ENCODE data around the gene EFHD1.

EFHD1 gene

DNA sequence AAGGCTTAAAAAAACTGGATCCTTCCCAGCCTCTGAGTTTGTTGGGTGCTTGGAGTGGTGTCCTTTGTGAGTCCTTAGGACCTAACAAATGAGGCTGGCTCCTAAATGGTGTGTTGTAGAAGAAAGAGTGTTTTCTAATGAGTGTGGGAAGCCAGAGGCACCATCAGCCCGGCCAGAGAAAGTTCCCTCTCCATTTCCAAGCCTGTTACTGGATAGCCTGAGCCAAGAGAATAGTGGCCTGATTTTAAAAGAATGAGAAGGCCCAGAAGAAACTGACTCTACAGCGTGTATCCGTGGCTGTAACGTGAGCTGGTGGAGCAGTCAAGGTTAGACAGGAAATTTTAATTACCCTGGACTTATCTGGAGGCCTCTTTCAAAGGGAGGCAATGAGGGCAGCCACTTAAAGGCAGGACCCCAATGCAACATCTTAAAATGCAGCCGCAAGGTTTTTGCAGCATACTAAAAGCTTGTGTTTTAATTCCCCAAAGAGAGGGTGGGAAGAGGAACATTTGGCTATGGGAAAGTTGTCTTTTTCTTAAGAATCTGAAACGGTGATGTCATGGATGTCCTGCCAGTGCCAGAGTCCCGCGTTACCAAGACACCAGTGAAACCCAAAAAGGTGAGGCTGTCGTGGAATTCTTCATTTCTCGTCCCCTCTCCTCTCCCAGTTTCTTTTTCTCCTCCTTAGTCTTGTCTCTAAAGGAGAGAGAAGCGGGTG is 4.6 kb downstream of the EFHD1 start:
- TF ChIP-seq POLR2A (IDR thresholded peaks at IDR 0.05; ENCODE audit: extremely low read depth, insufficient read length): no peak
- TF ChIP-seq, protein P1, sequence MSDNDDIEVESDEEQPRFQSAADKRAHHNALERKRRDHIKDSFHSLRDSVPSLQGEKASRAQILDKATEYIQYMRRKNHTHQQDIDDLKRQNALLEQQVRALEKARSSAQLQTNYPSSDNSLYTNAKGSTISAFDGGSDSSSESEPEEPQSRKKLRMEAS (IDR thresholded peaks at IDR 0.05; ENCODE audit: low read depth, low read length): no peak
- no peak for TF ChIP-seq MYC (IDR thresholded peaks at IDR 0.05; ENCODE audit: low read depth, low read length)
- TF ChIP-seq, protein P2, sequence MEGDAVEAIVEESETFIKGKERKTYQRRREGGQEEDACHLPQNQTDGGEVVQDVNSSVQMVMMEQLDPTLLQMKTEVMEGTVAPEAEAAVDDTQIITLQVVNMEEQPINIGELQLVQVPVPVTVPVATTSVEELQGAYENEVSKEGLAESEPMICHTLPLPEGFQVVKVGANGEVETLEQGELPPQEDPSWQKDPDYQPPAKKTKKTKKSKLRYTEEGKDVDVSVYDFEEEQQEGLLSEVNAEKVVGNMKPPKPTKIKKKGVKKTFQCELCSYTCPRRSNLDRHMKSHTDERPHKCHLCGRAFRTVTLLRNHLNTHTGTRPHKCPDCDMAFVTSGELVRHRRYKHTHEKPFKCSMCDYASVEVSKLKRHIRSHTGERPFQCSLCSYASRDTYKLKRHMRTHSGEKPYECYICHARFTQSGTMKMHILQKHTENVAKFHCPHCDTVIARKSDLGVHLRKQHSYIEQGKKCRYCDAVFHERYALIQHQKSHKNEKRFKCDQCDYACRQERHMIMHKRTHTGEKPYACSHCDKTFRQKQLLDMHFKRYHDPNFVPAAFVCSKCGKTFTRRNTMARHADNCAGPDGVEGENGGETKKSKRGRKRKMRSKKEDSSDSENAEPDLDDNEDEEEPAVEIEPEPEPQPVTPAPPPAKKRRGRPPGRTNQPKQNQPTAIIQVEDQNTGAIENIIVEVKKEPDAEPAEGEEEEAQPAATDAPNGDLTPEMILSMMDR (IDR thresholded peaks at IDR 0.05; ENCODE audit: low read depth, low read length): no peak
- H3K4me3 ChIP-seq (ENCODE audit: low read depth, low read length): no peak overlapping the region
- no peak for DNase-seq (ENCODE audit: low read depth)

DNA sequence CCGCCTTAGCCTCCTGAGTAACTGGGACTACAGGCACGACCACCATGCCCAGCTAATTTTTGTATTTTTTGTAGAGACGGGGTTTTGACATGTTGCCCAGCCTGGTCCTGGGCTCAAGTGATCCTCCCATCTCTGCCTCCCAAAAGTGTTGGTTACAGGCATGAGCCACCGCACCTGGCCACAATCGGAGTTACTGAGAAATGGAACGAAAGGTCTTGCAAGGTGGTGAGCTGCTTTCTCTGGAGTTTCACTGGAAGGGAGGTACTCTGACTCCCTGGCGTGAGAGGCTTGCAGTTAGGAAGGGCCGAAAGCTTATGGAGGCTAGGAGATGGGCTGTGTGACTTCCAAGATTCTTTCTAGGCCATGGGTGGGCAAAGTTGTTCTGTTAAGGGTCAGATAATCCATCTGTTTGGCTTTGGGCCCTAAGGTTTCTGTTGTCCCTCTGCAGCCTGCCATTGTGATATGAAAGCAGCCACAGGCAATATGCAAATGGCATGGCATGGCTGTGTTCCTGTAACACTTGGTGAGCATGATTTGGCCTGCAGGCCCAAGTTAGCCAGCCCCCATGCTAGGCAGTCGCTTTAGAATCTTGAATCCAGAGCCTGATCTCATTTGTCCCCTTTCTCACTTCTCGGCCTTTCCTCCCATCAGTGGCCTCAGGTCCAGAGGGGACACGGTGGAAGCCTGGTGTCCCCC is 7.9 kb downstream of the EFHD1 start:
- TF ChIP-seq POLR2A (IDR thresholded peaks at IDR 0.05; ENCODE audit: extremely low read depth, insufficient read length): no peak
- TF ChIP-seq, protein P2 (IDR thresholded peaks at IDR 0.05; ENCODE audit: low read depth, low read length): no peak
- no peak for TF ChIP-seq MYC (IDR thresholded peaks at IDR 0.05; ENCODE audit: low read depth, low read length)
- TF ChIP-seq, protein P1 (IDR thresholded peaks at IDR 0.05; ENCODE audit: low read depth, low read length): no peak
- DNase-seq (ENCODE audit: low read depth): no peak
- no peak overlapping the region for H3K4me3 ChIP-seq (ENCODE audit: low read depth, low read length)

DNA sequence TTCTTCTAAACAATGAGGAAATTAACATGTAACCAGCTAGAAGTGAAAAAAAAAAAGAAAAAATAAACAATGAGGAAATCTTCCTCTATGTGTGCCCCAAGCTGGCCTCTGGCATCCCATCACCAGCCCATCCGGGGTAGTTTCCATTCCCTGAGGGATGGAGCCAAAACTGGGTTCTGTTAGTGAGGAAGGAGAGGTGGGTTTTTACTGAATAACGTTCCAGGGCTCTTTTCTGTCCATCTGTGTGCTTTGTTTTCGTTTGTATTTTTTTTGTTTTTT is 9.7 kb downstream of the EFHD1 start:
- DNase-seq (ENCODE audit: low read depth): no peak
- no peak overlapping the region for H3K4me3 ChIP-seq (ENCODE audit: low read depth, low read length)
- TF ChIP-seq, protein P1 (IDR thresholded peaks at IDR 0.05; ENCODE audit: low read depth, low read length): no peak
- TF ChIP-seq, protein P2 (IDR thresholded peaks at IDR 0.05; ENCODE audit: low read depth, low read length): no peak
- TF ChIP-seq POLR2A (IDR thresholded peaks at IDR 0.05; ENCODE audit: extremely low read depth, insufficient read length): no peak
- TF ChIP-seq MYC (IDR thresholded peaks at IDR 0.05; ENCODE audit: low read depth, low read length): no peak

DNA sequence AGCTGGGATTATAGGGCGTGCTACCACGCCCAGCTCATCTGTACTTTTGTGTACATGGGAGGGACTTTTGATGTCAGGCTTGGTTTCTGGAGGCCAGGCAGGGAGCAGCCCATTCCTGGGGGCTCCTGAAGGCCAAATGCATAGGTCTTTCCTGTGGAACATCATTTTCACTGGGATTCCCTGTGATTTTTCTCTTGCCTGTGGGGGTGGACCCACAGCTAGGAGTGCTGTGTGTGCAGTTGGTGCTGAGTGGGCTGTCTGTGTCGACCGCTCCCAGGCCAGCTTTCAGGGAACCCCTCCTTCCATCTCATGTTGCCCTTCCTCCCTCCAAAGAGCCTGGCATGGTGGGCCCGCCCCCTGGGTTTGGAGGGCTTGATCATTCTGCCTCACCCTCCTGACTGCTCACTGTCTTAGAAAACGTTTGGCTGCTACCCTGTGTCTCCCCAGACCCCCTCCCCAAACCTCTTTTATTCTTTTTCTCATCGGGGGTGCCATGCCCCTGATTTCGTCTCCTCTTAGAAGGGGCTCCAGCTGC is 10.5 kb downstream of the EFHD1 start:
- DNase-seq (ENCODE audit: low read depth): no peak
- TF ChIP-seq MYC (IDR thresholded peaks at IDR 0.05; ENCODE audit: low read depth, low read length) (no peak), POLR2A (IDR thresholded peaks at IDR 0.05; ENCODE audit: extremely low read depth, insufficient read length) (no peak)
- TF ChIP-seq, protein P2 (IDR thresholded peaks at IDR 0.05; ENCODE audit: low read depth, low read length): no peak
- no peak overlapping the region for H3K4me3 ChIP-seq (ENCODE audit: low read depth, low read length)

DNA sequence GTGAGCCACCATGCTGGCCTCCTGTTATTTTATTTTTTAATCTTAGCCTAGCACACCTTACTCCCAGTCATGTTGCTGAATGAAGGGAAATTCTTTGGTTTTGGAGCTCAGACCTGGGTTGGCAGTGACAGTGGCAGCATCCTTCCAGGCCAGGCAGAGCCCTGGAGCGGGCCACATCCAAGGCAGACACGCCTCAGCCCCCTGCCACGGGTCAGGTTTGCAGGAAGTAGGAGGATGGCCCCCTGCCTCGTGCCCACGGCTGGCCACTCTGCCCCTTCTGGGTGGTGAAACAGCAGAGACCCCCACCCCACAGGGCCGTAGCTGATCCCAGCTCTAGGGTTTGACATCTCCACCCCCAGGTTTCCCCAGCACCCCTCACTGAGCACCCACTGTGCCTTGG is 11.7 kb downstream of the EFHD1 start:
- TF ChIP-seq, protein P1 (IDR thresholded peaks at IDR 0.05; ENCODE audit: low read depth, low read length): no peak
- TF ChIP-seq MYC (IDR thresholded peaks at IDR 0.05; ENCODE audit: low read depth, low read length): no peak
- TF ChIP-seq POLR2A (IDR thresholded peaks at IDR 0.05; ENCODE audit: extremely low read depth, insufficient read length): no peak
- TF ChIP-seq, protein P2 (IDR thresholded peaks at IDR 0.05; ENCODE audit: low read depth, low read length): no peak
- no peak for DNase-seq (ENCODE audit: low read depth)
- no peak overlapping the region for H3K4me3 ChIP-seq (ENCODE audit: low read depth, low read length)
